HG02943 (cell line): ENCODE measurements around the gene SEZ6L2.
"Not testable (repeated sequence)": the region's sequence is repeated elsewhere in the genome, so short reads cannot be mapped to it uniquely, and the experiment has no call there.

Source experiments
- ATAC-seq: cut with Tn5 transposase; IDR thresholded peaks from one replicate; pipeline ENCODE4 v1.9.1; 2021; ENCODE audit warnings: mild to moderate bottlenecking, low read depth, moderate library complexity; ENCODE audit not compliant: unreplicated experiment

SEZ6L2 gene

DNA sequence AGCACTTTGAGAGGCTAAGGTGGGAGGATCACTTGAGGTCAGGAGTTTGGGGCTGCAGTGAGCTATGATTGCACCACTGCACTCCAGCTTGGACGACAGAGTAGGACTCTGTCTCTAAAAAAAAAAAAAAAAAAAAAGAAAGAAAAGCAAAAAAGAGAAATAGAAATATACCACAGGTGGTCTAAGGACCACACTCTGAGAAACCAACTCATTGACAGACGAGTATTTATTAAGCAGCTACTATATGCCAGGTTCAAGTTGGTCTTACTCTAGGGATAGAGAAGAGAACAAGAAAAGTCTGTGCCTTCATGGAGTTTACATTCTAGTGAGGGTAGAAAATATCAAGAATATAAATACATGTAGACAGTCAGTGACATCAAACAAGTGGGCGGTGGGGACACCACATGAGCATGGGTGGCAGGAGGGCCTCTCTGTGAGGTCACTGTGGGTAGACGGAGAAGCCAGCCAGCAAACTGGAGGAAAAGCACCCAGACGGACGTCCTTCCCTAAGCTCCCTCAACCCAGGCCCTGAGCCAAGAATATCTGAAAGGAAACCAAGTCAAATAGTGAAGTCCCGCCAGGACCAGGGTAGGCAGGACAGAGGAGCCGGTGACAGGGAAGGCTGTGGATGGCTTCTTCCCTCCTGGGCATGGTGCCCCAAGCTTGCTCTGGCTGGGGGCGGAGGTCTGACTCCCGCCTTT is 41.1 kb downstream of the SEZ6L2 start:
- ATAC-seq, result no peak

DNA sequence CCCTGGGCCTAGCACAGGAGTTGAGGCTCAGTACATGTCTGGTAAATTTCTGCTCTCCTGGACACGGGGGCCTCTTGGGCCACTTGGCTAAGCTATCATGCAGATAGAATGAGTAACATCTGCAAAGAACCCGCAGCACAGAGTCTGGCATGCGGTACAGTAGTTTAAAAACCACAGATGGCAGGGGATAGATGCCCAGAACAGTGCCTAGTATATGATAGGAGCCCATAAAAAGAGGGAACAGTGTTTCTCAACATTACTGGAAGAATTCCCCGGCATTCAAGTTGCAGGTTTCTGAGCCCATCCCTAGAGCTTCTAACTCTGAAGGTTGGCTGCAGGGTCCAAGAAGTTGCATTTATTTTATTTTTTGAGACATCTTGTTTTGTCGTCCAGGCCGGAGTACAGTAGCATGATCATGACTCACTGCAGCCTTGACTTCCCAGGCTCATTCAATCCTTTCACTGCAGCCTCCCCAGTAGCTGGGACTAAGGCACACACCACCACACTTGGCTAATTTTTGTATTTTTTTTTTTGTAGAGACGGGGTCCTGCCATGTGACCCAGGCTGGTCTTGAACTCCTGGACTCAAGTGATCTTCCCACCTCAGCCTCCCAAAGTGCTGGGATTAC is 42.1 kb downstream of the SEZ6L2 start:
- ATAC-seq, result no peak

DNA sequence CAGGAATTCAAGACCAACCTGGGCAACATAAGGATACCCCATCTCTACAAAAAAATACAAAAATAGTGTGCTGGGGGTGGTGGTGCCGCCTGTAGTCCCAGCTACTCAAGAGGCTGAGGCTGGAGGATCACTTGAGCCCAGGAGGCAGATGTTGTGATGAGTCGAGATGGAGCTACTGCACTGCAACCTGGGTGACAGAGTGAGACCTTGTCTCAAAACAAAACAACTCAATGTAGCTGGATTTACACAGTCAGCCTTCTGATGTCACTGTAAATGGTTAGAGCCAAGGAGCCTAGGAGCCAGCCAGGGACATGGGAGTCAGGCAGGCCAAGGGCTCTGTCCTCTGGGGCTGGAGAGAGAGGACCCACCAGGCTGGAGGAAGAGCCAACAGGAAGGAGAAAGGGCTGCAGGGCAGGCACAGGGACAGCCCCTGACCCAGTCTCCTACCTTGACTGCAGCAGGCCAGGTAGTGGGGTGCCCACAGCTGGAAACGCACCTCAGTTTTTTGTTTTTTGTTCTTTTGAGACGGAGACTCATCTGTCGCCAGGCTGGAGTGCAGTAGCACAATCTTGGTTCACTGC is 44.7 kb downstream of the SEZ6L2 start:
- no peak for ATAC-seq

DNA sequence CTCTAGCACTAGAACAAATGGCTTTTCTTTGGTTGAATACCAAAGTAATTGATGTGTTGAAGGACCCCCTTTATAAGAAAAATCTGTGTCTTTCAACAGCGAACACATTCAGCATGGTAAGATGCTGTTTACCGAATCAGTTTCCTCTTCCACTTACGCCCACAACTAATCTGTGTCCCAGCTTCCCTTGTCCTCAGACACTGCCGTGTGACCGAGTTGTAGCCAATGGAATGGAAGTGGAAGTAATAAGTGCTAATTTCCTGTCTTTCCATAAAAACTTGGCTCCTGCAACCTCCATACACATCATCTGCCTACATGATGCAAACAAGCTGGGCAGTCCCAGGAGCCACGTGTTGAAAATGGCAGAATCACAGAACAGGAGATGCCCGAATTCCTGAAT is 46.7 kb downstream of the SEZ6L2 start:
- no peak for ATAC-seq

DNA sequence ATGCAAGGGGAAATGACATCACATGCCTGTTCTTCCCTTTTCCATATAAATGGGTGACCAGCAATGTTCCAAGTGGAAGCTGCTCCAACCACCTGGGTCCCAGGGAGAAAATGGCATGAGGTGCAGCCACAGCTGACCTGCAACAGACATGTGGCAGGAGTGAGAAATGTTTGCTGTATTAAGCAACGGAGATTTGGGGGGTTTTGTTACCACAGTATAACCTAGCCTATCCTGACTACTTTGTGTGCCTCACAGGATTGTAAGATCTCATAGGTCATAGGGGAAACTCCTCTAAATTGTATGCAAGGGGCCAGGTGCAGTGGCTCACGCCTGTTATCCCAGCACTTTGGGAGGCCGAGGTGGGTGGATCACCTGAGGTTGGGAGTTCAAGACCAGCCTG is 48.4 kb downstream of the SEZ6L2 start:
- no peak for ATAC-seq

DNA sequence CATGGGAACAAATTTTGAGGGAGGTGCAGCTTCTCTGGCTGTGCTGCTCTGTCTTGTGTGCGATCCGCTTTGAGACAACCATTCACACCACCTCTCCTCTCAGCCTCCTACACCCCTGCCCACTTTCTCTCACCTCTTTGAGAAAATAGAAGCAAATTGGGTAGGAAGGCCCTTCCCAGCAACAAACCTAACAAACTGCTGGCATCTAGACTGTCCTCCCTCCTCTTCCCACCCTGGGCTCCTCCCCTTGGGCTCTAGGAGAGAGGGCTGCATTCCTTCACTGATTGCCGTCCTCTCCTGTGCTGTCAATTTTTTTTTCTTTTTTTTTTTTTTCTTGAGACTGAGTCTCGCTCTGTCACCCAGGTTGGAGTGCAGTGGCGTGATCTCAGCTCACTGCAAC is 49.8 kb downstream of the SEZ6L2 start:
- no peak for ATAC-seq

DNA sequence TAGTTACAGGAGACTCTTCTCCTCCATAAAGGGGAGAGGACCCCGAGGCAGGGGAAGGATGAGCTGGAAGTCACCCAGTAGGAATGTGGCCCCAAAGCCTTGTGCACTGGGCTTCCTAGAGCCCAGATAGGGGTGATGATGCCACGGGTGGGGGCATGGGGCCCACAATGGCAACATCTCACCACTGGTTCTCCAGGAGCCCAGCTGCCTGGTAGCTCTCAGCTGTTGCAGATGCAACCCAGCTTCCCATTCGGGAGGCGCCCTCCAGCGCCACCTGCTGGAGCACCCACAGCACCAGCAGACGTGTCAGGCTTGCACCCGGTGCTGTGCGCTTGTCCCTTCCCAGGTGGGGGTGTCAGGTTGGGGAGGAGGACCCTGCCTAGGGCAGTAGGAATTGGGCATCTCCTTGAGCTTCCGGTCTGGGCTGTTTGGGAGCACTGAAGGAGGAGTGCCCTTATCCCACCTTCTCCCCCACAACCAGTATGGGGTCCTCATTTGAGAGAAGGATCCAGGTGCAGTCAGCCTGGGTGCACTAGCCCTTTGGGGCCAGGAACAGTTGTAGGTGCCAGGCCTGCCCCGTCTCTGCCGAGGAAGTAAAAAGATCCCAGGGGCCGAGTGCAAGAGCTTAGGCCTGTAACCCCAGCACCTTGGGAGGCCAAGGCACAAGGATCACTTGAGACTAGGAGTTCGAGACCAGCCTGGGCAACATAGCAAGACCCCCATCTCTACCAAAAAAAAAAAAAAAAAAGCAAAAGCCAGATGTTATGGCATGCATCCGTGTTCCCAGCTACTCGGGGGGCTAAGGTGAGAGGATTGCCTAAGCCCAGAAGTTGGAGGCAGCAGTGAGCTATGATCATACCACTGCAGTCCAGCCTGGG is 50.7 kb downstream of the SEZ6L2 start:
- no peak for ATAC-seq

DNA sequence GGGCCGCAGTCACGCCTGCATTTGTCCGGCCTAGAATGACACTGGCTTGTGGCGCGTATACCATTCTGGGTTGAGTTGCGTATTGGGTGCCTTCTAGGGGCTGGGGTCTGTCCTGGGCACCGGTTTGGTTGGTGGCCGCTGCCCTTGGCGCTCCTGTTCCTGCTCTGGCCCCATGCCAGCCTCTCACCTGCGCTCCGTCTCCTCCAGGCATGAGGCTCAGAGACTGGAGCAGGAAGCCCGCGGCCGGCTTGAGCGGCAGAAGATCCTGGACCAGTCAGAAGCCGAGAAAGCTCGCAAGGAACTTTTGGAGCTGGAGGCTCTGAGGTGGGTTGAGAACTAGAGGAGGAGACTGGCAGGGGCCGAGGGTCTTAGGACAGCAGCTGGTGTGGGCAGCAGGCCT is 53.7 kb downstream of the SEZ6L2 start:
- ATAC-seq, result no peak

DNA sequence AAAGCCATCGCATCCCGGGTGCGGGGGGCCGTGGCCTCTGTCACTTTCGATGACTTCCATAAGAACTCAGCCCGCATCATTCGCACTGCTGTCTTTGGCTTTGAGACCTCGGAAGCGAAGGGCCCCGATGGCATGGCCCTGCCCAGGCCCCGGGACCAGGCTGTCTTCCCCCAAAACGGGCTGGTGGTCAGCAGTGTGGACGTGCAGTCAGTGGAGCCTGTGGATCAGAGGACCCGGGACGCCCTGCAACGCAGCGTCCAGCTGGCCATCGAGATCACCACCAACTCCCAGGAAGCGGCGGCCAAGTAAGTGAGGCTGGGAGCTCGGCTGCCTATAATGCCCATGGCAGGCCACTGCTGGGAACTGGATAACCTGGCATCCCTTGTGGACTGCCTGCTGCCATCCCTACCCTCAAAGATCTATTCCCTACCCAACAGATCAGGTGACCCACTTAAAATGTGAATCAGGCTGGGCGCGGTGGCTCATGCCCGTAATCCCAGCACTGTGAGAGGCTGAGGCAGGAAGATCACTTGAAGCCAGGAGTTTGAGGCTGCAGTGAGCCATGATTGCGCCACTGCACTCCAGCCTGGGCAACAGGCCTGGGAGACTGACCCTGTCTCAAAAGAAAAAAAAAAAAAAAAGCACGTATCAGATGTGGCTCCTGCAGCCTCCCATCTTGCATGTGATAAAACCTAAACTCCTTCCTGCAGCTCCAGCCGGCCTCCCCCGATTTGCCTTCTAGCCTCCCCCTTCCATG is 54.6 kb downstream of the SEZ6L2 start:
- no peak for ATAC-seq

DNA sequence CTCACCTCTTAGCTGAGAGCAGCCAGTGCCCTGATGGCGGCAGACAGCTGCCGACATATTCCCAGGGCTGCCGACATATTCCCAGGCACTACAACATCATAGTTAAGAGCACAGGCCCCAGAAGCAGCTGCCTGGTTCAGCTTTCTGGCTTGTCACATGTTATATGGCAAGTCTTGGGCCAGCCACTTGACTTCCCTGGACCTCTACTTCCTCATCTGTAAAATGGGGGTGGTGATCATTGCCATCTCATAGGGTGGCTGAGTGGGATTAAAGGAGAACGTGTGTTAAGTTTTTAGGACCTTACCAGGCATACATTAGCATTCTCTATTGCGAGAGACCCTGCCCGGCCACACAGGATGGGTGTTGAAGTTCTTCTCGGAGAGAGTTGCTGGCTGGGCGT is 55.4 kb downstream of the SEZ6L2 start:
- no peak for ATAC-seq

DNA sequence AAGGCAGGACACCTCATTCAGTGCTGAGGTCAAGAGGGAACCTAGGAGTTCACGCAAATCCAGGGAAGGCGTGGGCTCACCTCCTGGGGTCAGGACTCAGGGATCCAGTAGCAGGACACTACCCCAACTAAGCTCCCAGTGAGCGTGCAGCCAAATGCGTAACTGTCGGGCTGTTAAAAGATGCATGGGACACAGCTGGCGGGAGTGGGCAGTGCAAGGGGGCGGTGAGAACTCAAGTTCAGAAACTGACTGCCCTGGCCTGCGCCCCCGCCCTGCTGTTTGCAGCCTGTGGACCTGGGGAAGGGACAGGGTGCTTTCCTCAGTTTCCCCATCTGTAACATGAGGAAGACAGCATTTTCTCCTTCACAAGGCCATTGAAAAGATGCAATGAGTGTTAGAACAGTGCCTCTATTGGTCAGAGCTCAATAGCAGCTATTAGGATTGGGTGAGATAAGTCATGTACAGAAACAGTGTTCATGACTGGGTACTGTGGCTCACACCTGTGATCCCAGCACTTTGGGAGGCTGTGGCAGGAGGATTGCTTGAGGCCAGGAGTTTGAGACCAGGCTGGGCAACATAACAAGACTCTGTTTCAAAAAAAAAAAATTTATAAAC is 56.5 kb downstream of the SEZ6L2 start:
- no peak for ATAC-seq

DNA sequence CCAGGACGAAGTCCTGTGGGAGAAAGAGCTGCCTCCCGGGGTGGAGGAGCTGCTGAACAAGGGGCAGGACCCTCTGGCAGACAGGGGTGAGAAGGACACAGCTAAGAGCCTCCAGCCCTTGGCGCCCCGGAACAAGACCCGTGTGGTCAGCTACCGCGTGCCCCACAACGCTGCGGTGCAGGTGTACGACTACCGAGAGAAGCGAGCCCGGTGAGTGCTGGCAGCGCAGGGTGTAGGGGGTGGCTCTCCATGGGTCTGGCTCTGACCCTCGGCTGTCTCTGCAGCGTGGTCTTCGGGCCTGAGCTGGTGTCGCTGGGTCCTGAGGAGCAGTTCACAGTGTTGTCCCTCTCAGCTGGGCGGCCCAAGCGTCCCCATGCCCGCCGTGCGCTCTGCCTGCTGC is 57.7 kb downstream of the SEZ6L2 start:
- no peak for ATAC-seq

DNA sequence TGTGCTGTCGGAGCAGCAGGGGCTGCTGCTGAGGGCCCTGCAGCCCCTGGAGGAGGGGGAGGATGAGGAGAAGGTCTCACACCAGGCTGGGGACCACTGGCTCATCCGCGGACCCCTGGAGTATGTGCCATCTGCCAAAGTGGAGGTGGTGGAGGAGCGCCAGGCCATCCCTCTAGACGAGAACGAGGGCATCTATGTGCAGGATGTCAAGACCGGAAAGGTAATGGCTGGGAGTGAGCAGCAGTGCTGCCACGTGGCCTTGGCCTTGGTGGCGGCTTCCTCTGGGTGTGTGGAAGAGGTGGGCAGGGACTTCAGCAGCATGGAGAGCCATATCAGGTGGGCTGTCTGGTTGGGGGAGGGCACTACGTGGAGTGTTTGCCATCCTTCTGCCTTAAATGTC is 59.1 kb downstream of the SEZ6L2 start:
- ATAC-seq, result no peak

DNA sequence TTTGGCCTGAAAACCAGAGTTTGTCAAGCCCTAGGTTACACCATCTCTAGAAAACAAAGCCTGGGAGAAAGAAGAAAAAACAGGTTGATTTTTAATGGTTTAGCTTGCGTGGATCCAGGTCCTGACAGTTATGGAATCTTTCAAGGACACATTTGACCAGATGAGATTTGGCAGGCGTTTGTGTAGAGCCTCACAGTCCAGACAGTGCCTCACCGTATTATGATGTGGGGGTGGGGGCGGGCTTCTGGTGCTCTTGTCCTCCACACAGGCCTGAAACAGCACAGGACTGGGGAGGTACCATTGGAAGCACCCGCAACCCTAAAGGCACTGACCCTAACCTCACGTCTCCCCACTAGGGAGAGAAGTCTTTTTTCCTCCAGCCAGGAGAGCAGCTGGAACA is 59.5 kb downstream of the SEZ6L2 start:
- ATAC-seq, result no peak

DNA sequence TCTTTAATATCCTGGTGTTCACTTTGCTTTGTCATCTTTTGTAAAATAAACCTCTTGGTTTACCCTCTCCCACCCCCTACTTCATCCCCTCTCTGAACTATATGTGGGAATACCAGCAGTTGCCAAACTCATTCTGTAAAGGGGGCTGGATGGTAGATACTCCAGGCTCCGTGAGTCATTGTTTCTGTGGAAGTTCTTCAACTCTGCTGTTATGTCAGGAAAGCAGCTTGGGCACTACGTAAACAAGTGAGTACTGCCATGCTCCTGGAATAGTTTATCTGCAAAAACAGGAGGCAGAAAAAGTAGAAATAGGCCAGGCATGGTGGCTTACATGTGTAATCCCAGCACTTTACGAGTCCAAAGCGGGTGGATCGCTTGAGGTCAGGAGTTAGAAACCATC is 61.5 kb downstream of the SEZ6L2 start:
- ATAC-seq, result no peak

DNA sequence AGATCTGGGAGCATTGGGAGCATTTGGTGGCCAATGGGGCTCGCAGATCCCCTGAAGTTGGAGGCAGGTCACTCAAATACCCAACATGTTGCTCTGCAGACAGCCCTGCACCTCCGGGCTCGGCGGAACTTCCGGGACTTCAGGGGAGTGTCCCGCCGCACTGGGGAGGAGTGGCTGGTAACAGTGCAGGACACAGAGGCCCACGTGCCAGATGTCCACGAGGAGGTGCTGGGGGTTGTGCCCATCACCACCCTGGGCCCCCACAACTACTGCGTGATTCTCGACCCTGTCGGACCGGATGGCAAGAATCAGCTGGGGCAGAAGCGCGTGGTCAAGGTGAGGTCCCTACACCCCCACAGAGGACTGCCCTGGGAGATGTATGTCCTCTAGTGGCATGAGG is 62.7 kb downstream of the SEZ6L2 start:
- ATAC-seq, result no peak

DNA sequence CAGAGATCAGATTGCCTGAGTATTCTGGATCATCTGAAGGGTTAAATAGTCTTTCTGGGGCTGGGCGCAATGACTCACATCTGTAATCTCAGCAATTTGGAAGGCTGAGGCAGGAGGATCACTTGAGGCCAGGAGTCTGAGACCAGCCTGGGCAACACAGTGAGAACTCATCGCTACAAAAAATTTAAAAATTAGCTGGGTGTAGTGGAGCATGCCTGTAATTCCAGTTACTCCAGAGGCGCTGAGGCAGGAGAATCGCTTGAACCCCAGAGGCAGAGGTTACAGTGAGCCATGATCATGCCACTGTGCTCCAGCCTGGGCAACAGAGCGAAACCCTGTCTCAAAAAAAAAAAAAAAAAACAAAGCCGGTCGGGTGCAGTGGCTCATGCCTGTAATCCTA is 63.4 kb downstream of the SEZ6L2 start:
- ATAC-seq, result no peak

DNA sequence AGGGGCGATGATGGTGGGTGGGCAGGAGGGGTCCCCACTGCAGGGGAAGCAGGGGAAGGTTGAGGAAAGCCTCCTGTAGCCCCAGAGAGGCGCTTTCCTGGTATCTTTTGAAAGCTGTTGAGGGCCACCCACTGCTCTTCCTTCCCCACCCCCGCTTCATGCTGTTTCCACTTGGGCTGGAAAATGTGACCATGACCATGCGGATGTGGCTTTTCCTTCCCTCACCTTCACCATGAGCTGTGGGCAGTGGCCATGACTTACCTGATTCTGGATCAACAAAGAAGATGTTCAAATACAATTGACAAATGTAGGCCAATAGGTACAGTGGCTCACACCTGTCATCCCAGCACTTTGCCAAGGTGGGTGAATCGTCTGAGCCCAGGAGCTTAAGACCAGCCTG is 65.3 kb downstream of the SEZ6L2 start:
- no peak for ATAC-seq

DNA sequence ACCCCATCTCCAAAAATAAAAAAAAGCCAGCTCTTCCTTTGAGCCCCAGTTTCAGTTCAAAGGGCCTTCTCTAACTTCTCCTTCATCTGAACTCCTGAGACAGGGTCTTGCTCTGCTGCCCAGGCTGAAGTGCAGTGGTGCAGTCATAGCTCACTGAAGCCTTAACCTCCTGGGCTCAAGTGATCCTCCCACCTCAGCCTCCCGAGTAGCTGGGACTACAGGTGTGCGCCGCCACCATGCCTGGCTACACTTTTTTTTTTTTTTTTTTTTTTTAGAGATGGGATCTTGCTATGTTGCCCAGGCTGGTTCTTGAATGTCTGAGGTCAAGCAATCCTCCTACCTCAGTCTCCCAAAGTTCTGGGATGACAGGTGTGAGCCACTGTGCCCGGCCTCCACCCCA is 66.1 kb downstream of the SEZ6L2 start:
- ATAC-seq, result not testable (repeated sequence)

DNA sequence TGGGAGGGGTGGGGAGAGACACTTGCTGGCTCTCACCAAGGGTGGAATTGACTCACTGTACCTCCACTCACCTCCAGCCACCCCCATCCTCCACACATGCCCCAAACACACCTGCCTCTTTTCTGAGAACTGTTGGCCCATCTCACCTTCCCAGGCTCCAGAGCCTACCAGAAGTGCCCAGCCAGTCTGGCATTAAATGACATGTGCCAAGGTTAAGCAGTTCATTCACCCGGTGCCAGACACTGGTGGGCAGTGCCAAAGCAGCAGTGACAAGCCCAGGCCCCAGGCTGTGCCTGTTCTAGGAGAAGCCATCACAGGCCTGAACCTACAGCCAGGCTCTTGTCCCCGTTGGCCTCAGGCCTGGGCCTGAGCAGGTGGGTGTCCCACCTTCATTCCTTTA is 67.9 kb downstream of the SEZ6L2 start:
- no peak for ATAC-seq
